ENCODE measurements around the gene CLCNKA. TPM values are rescaled to one million over a fixed set of nuclear protein-coding genes. Genes with fewer than 3 reads are reported as not detected.

Gene CLCNKA
- total and polyA plus RNA-seq, 8 donors: 0.12 to 1.4 (median 0.84) TPM

DNA sequence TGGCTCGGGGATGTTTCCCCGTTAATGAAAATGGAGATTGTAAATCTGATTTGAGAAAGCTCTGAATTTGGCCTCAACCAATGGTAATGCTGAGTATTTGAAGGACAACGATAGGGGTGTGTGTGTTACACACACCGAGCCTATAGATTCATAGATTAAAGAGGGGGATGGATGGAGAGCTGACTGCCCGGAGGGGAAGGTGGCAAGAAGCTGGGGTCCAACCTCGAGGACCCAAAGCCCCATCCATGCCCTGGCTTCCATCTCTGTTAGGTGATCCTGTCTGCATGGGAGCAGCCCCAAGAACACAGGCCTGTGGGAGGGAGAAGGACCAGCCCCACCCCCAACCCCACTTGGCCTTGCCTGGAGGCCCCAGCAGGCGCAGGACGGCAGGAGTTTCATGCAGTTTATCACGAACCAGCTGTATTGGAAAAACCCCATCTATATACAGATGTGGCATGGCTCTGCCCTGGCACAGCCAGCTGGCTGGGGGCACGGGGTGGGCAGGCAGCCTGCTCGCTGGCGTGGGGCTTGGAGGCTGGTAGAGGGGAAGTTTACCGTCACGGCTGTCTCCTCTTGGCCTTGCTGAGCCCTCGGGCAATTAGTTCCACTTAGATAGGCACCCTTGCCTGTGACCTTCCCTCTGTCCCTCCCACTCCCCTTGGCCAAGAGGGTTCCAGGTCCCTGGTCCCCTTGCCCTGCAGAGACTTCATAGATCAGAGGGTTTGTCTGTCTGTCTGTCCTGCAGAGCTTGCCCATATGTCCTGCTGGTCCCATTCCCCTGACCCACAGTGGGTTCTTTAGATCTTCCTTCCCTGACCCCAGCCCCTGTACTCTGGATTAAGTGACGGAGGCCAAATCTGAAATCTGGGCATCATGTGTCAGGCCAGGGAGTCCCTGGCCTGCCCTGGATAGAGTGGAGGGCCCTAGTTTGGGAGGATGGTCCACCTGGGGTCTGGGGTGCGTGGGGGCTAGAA, 7.0 kb upstream of the CLCNKA start:
- H3K27me3 ChIP-seq: peaks cover 0 to 13% of the 10 kb centered on the region in 2 donors
- ATAC-seq (no peak), DNase-seq (peak in 1 of 4 donors; percentile 23)
- H3K9me3 ChIP-seq: no peaks in the 10 kb centered on the region
- H3K4me1 ChIP-seq: peaks cover 17 to 23% of the 10 kb centered on the region in 2 donors
- TF ChIP-seq, protein P1, sequence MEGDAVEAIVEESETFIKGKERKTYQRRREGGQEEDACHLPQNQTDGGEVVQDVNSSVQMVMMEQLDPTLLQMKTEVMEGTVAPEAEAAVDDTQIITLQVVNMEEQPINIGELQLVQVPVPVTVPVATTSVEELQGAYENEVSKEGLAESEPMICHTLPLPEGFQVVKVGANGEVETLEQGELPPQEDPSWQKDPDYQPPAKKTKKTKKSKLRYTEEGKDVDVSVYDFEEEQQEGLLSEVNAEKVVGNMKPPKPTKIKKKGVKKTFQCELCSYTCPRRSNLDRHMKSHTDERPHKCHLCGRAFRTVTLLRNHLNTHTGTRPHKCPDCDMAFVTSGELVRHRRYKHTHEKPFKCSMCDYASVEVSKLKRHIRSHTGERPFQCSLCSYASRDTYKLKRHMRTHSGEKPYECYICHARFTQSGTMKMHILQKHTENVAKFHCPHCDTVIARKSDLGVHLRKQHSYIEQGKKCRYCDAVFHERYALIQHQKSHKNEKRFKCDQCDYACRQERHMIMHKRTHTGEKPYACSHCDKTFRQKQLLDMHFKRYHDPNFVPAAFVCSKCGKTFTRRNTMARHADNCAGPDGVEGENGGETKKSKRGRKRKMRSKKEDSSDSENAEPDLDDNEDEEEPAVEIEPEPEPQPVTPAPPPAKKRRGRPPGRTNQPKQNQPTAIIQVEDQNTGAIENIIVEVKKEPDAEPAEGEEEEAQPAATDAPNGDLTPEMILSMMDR (IDR thresholded peaks at IDR 0.05): no peak
- H3K36me3 ChIP-seq: no peaks in the 10 kb centered on the region
- H3K4me3 ChIP-seq: no peak overlapping the region
- H3K27ac ChIP-seq: no peak overlapping the region
- intact Hi-C loops (cut with DNase I): no loop called here

DNA sequence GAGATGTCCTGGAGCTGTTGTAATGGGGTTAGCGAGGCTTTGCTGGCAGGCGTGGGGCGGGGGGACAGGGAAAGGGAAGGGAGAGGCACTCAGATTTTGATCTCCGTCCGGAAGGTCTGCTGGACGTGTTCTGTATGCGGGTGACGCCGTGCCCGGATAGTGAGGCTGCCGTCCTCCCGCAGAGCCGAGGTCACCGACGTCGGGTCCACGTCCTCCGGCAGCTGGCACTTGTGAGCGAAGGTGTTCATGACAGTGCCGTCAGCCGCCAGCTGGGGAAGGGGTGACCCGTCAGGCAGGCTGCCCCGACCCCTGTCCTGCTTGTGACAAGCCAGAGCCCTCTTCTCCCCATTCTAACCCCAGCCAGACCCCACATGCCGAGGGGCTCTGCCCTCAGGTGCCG, 6.3 kb upstream of the CLCNKA start:
- Histone ChIP-seq H3K27me3 (peaks cover 0 to 13% of the 10 kb centered on the region in 2 donors), H3K9me3 (no peaks in the 10 kb centered on the region), H3K4me1 (peaks cover 17 to 23% of the 10 kb centered on the region in 2 donors), H3K36me3 (no peaks in the 10 kb centered on the region), H3K27ac (no peak overlapping the region), H3K4me3 (no peak overlapping the region)
- DNase-seq (no peak), ATAC-seq (no peak)
- TF ChIP-seq, protein P1 (IDR thresholded peaks at IDR 0.05): no peak
- intact Hi-C loops (cut with DNase I): no loop called here

DNA sequence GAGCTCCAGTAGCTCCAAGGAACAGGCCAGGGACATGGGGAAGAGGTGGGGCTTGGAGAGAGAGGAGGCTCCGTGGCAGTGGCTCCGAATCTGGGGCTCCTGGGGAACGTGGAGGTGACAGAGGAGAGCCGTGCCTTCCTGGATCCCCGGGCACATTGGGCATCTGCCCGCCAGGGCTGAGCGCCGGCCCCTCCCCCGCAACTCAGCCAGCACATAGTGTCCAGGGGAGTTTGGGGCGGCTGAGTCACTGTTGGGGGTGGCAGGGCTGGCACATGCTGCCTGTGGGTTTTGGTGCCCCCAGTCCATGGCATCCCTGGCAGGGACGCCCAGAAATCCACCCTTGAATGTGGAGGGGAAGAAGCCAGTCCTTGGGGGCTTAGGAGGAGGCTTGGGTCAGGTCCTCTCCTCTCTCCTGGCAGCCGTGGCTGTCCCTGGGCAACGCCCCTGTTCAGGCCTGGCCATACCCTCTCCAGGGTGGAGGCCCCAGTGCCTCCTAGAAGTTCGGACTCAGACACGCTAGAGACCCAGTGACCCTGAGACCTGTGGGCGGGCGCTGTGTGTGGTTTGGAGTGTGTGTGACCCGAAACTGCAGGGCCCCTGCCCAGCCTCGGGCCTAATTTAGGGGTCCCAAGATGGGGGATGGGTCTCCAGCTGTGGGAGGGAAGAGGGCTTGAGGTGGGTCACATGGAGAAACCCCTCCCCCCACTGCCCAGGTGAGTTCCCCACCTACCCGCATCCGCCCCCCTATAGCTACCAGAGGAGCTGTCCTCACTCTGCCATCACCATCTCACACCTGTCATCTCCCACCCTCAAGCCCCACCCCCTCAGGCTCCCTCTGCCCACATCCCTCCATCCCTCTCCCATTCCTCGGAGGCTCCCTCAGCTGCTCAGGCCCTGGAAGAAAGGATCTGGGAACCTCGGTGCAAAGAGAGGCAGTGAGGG, 5.6 kb upstream of the CLCNKA start:
- Histone ChIP-seq H3K27ac (no peak overlapping the region), H3K36me3 (no peaks in the 10 kb centered on the region), H3K9me3 (no peaks in the 10 kb centered on the region), H3K4me1 (peaks cover 17 to 23% of the 10 kb centered on the region in 2 donors), H3K4me3 (no peak overlapping the region), H3K27me3 (peaks cover 0 to 13% of the 10 kb centered on the region in 2 donors)
- TF ChIP-seq, protein P1 (IDR thresholded peaks at IDR 0.05): no peak
- ATAC-seq (no peak), DNase-seq (no peak)
- intact Hi-C loops (cut with DNase I): no loop called here

DNA sequence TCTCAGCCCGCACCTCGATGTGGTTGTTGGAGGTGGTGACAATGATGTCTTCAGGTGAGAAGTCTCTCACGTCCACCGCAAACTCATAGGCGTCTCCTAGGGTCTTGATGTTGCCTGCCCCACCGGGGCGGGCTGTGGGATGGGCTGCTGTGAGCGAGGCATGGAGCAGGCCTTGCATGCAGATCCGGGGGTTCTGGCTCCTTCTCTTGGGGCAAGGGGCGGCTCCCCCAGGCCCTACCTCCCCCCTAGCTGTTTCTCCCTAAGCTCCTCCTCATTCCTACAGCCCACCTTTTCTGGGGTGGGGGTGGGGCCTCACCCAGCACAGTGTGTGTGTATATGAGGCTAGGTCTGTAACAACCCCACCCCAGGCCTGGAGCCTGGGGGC, 4.8 kb upstream of the CLCNKA start:
- DNase-seq (peak in 1 of 4 donors; percentile 41), ATAC-seq (no peak)
- Histone ChIP-seq H3K4me1 (peaks cover 17 to 23% of the 10 kb centered on the region in 2 donors), H3K4me3 (no peak overlapping the region), H3K36me3 (no peaks in the 10 kb centered on the region), H3K27me3 (peaks cover 0 to 13% of the 10 kb centered on the region in 2 donors), H3K27ac (peak overlapping the region; percentile 18 to 70), H3K9me3 (no peaks in the 10 kb centered on the region)
- TF ChIP-seq, protein P1 (IDR thresholded peaks at IDR 0.05): no peak
- intact Hi-C loops (cut with DNase I): no loop called here

Measured in left lung (tissue), 10 donors.